ENCODE data around the gene ADAMTS17. TPM values are rescaled to one million over a fixed set of nuclear protein-coding genes. Genes with fewer than 3 reads are reported as not detected.

The ADAMTS17 gene
- total and polyA plus RNA-seq, 11 donors: 0.30 to 2.4 (median 1.2) TPM

DNA sequence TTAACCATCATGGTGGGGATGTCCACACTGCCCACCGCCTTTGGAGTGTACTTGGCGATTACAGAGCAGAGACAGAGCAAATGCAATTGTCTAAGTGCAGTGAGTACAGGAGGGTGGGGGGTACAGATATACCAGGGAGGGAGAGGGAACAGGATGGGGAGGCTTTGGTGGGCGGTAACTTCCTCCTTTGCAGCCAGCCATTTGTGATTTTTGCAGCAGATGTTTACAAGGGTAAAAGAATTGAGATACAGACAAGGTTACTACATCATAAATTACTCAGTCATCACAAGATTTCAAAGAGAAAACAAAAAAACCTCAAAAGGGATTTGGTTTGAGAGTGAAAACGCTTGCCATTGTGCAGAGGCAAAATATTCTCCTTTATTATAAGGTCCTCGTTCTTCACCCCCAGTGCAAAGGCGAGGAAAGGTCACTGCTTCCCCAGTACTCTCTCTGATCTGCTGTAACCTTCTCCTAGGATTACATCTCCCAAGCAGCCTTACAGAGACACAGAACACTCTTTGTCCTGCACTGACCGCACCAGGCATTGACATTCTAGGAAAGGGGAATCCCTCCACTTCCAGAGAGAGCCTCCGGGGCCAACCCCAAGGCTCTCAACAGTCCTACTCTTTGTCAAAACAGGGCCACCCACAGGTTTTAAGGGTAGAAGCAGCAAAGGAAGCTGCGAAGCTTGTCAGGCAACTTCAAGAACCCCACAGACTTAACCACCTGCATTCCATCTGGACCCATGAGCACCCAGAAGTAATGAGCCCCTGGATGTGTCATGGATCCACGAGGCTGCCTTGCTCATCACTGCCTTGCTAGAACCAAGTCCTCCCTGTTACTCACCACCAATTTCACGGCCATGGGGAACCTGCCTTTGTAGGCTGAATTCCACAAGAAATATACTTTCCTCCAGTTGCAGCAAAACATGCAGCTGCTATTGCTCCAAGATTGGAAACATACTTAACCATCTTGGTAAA, 117.3 kb downstream of the ADAMTS17 start:
- no peaks in the 10 kb centered on the region for H3K27me3 ChIP-seq
- H3K36me3 ChIP-seq: no peaks in the 10 kb centered on the region
- 78 to 84% (median 81%) methylated on average over 9 to 11 of the region's 11 CpGs for WGBS, 4 donors
- H3K4me3 ChIP-seq: no peak overlapping the region
- intact Hi-C loops (cut with DNase I): no loop called here
- no peak overlapping the region for H3K27ac ChIP-seq
- no peaks in the 10 kb centered on the region for H3K4me1 ChIP-seq
- ATAC-seq (no peak), DNase-seq (peak in 1 of 5 donors; percentile 10)
- H3K9me3 ChIP-seq: no peaks in the 10 kb centered on the region
- TF ChIP-seq CTCF (IDR thresholded peaks at IDR 0.05): no peak
- no peak for TF ChIP-seq POLR2A (IDR thresholded peaks at IDR 0.05)

GRCh38 chr15:100222349-100222715, 119.4 kb downstream of the ADAMTS17 start:
- H3K27me3 ChIP-seq: no peaks in the 10 kb centered on the region
- no peak overlapping the region for H3K4me3 ChIP-seq
- ATAC-seq (peak in 1 of 4 donors; percentile 24), DNase-seq (peak in 1 of 5 donors; percentile 7)
- peaks cover 0 to 4% (median 0%) of the 10 kb centered on the region in 12 donors for H3K4me1 ChIP-seq
- H3K36me3 ChIP-seq: no peaks in the 10 kb centered on the region
- 86 to 93% (median 89%) methylated on average over 3 to 8 of the region's 8 CpGs for WGBS, 4 donors
- intact Hi-C loops (cut with DNase I): no loop called here
- H3K27ac ChIP-seq: no peak overlapping the region
- H3K9me3 ChIP-seq: no peaks in the 10 kb centered on the region
- no peak for TF ChIP-seq CTCF (IDR thresholded peaks at IDR 0.05)

DNA sequence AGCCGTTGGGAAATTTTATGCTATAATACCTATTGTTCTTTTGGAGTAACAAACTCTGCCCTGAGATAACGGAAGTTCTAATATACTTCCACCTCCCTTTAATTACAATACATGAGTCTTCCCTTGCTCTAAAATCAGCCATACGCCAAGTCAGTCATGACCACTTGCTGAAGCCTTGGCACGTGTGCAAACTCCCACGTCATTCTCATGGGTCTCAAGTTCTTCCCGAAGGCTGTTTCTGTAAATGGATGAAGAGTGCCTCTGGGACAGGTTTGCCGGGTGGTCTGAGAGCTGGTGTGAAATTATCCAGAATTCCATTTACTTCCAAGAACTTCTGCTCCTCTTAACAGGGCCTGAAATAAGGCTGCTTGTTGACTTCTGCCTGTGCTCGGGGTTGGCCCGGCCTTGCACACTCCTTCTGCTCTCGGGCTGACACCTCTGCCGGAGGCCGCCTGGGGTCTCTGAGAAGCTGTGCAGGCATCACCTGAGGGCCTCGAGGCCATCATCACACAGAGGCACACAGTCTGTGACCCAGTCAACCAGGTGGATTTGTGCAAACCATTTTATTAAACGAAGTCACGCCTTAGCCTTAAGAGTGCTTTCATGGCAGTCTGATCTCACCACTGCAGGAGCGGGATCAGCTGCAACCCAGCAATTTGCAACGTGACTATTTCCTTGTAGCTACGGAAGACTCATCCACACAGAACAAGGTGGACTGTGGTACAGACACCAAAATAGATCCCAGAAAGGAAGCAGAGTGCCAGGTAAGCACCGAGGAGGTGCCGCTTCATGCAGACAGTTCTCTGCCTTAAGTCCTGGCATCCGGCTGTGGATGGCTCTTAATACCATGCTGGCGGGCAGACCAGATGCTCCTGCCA, 120.1 kb downstream of the ADAMTS17 start:
- ATAC-seq: no peak
- peak in 1 of 5 donors; percentile 19 for DNase-seq
- H3K27me3 ChIP-seq: no peaks in the 10 kb centered on the region
- H3K4me3 ChIP-seq: no peak overlapping the region
- peaks cover 0 to 6% (median 0%) of the 10 kb centered on the region in 12 donors for H3K4me1 ChIP-seq
- H3K36me3 ChIP-seq: no peaks in the 10 kb centered on the region
- WGBS, 4 donors: 76 to 90% (median 83%) methylated on average over 16 to 22 of the region's 22 CpGs
- intact Hi-C loops (cut with DNase I): no loop called here
- no peak overlapping the region for H3K27ac ChIP-seq
- TF ChIP-seq CTCF (IDR thresholded peaks at IDR 0.05) (no peak), POLR2A (IDR thresholded peaks at IDR 0.05) (no peak)
- no peaks in the 10 kb centered on the region for H3K9me3 ChIP-seq

Data from heart left ventricle (tissue), 16 donors.